Measurements from ENCODE around the gene EXOC6. TPM values are rescaled to one million over a fixed set of nuclear protein-coding genes. Genes with fewer than 3 reads are reported as not detected.

The EXOC6 gene
- total and polyA plus RNA-seq, 2 of the 13 experiments (the other 11 are each of a cell fraction or from before 2014, with no cell fraction given): 22.2 to 29.2 TPM

- TF ChIP-seq ZBTB49 (CRISPR knock-in tag; IDR thresholded peaks at IDR 0.05; ENCODE audit: borderline replicate concordance) (no peak), ZNF17 (CRISPR knock-in tag; IDR thresholded peaks at IDR 0.05) (no peak), HNF1B (CRISPR knock-in tag; IDR thresholded peaks at IDR 0.05) (peak; percentile 80), RELA (CRISPR knock-in tag; IDR thresholded peaks at IDR 0.05) (no peak), LRRFIP1 (CRISPR knock-in tag; conservative IDR thresholded peaks at IDR 0.05) (no peak), ZNF30 (CRISPR knock-in tag; IDR thresholded peaks at IDR 0.05) (no peak), MIER3 (CRISPR knock-in tag; IDR thresholded peaks at IDR 0.05; ENCODE audit: borderline replicate concordance) (0 out of 2 replicates have a peak, but pooled peaks have one; percentile 26), ATM (IDR thresholded peaks at IDR 0.05; ENCODE audit: borderline replicate concordance) (no peak), ZUFSP (CRISPR knock-in tag; IDR thresholded peaks at IDR 0.05; ENCODE audit: borderline replicate concordance) (no peak), ATF7 (IDR thresholded peaks at IDR 0.05) (no peak), ATF7 (CRISPR knock-in tag; IDR thresholded peaks at IDR 0.05) (no peak), TFAP4 (IDR thresholded peaks at IDR 0.05; ENCODE audit: borderline replicate concordance, low read depth) (peak; percentile 35; the same call in 1 of the 2 replicates), CCAR2 (optimal IDR thresholded peaks at IDR 0.05; ENCODE audit: low read depth, low read length) (no peak), HNF1A (IDR thresholded peaks at IDR 0.05; ENCODE audit: low read depth) (no peak), HNF1A (CRISPR knock-in tag; IDR thresholded peaks at IDR 0.05; ENCODE audit: borderline replicate concordance) (no peak), FOXP1 (IDR thresholded peaks at IDR 0.05) (no peak), FOXP1 (CRISPR knock-in tag; IDR thresholded peaks at IDR 0.05) (peak; percentile 31; the same call in 1 of the 2 replicates)
Observed at GRCh38 chr10:93071674-93072224, 223.4 kb downstream of the EXOC6 start (continued).
